ENCODE measurements around the gene CPSF4. TPM values are rescaled to one million over a fixed set of nuclear protein-coding genes. Genes with fewer than 3 reads are reported as not detected.

The CPSF4 gene
- total RNA-seq: 15.0 TPM
- long read RNA-seq, transcript CPSF4-201 (8 exons, 1,691 nt): minor isoform, 19 of 48 reads
- long read RNA-seq, transcript CPSF4-204 (8 exons, 1,738 nt): major isoform, 20 of 48 reads
- long read RNA-seq, partial matches to known transcripts: 2 of 48 reads
- long read RNA-seq, other reads (novel, unspliced or antisense): 7 of 48 reads

- DNase-seq (ENCODE audit: low spot score): peak; percentile 98
- intact Hi-C loops (cut with DNase I): loop anchor here (1.0 kb wide), 1 partner anchor 27 kb away; the partner anchor contains the start of gene ATP5MF
Measured at GRCh38 chr7:99438573-99439480, at the start of gene CPSF4, which contains the start of gene PTCD1. Gene CPSF4, plus strand, starts transcription at chr7:99438943. Its CDS starts 140 bp downstream, at chr7:99439083. Gene PTCD1, minus strand, starts transcription at chr7:99438798. Its CDS starts 3,556 bp downstream, at chr7:99435242.

GRCh38 chr7:99389772-99390171 lies 49.0 kb upstream of the CPSF4 start:
- intact Hi-C loops (cut with DNase I): no loop called here
- DNase-seq (ENCODE audit: low spot score): no peak

GRCh38 chr7:99390941-99391602 lies 47.7 kb upstream of the CPSF4 start:
- intact Hi-C loops (cut with DNase I): no loop called here
- no peak for DNase-seq (ENCODE audit: low spot score)

GRCh38 chr7:99392046-99392445 lies 46.7 kb upstream of the CPSF4 start:
- DNase-seq (ENCODE audit: low spot score): no peak
- intact Hi-C loops (cut with DNase I): no loop called here

GRCh38 chr7:99392659-99393354 lies 45.9 kb upstream of the CPSF4 start:
- intact Hi-C loops (cut with DNase I): no loop called here
- DNase-seq (ENCODE audit: low spot score): peak; percentile 84

GRCh38 chr7:99393355-99394187 lies 45.2 kb upstream of the CPSF4 start:
- intact Hi-C loops (cut with DNase I): no loop called here

GRCh38 chr7:99394188-99394502 lies 44.6 kb upstream of the CPSF4 start:
- intact Hi-C loops (cut with DNase I): no loop called here
- DNase-seq (ENCODE audit: low spot score): no peak

More at GRCh38 chr7:99393355-99394187, 45.2 kb upstream of the CPSF4 start:
- DNase-seq (ENCODE audit: low spot score): no peak

GRCh38 chr7:99395616-99396327 lies 43.0 kb upstream of the CPSF4 start:
- intact Hi-C loops (cut with DNase I): no loop called here
- DNase-seq (ENCODE audit: low spot score): no peak

- intact Hi-C loops (cut with DNase I): no loop called here
- DNase-seq (ENCODE audit: low spot score): no peak
Measured at GRCh38 chr7:99396418-99397296, 42.1 kb upstream of the CPSF4 start.

- DNase-seq (ENCODE audit: low spot score): no peak
- intact Hi-C loops (cut with DNase I): no loop called here
Measured at GRCh38 chr7:99397297-99397983, 41.3 kb upstream of the CPSF4 start.

- no peak for DNase-seq (ENCODE audit: low spot score)
Measured at GRCh38 chr7:99398891-99399445, 39.8 kb upstream of the CPSF4 start.

GRCh38 chr7:99399597-99399996 lies 39.1 kb upstream of the CPSF4 start:
- DNase-seq (ENCODE audit: low spot score): no peak
- intact Hi-C loops (cut with DNase I): no loop called here

More at GRCh38 chr7:99398891-99399445, 39.8 kb upstream of the CPSF4 start:
- intact Hi-C loops (cut with DNase I): no loop called here

- intact Hi-C loops (cut with DNase I): no loop called here
- DNase-seq (ENCODE audit: low spot score): no peak
Measured at GRCh38 chr7:99402854-99403253, 35.9 kb upstream of the CPSF4 start.

- no peak for DNase-seq (ENCODE audit: low spot score)
- intact Hi-C loops (cut with DNase I): no loop called here
Measured at GRCh38 chr7:99403764-99404163, 35.0 kb upstream of the CPSF4 start.

- intact Hi-C loops (cut with DNase I): no loop called here
- DNase-seq (ENCODE audit: low spot score): no peak
Measured at GRCh38 chr7:99404235-99404976, 34.3 kb upstream of the CPSF4 start.

- DNase-seq (ENCODE audit: low spot score): no peak
- intact Hi-C loops (cut with DNase I): no loop called here
Measured at GRCh38 chr7:99404977-99405320, 33.8 kb upstream of the CPSF4 start.
